OCI-LY7 (cell line): ENCODE measurements around the gene NTM. TPM values are rescaled to one million over a fixed set of nuclear protein-coding genes. Genes with fewer than 3 reads are reported as not detected.

ENCODE experiments used
- BruUV-seq: library from RNA; stranded (reverse); fragments of 400-500 nt; replicated peaks from 2 replicates; lab custom pipeline; 2021; lab: Mats Ljungman, UMichigan
- CTCF ChIA-PET: fragments of 300-600 bp; sonication (Branson Sonifier 250); formaldehyde crosslinking; loops from one replicate; lab custom pipeline; 2022; ENCODE audit warnings: antibody characterized with exemption; ENCODE audit not compliant: unreplicated experiment; lab: Charles Lee
- POLR2A ChIA-PET: fragments of 300-600 bp; sonication (Branson Sonifier 250); formaldehyde crosslinking; loops from one replicate; lab custom pipeline; 2022; ENCODE audit warnings: antibody characterized with exemption; lab: Charles Lee
- DNase-seq: peaks from one replicate; pipeline ENCODE4 v3.0.0-alpha.2; 2015; ENCODE audit warnings: low spot score
- H2AFZ ChIP-seq: fragments of 200-600 bp; sonication (generic), shearing (Covaris generic); 2 replicates; pipeline ENCODE4 v1.6.1; 2014; ENCODE audit warnings: mild to moderate bottlenecking, antibody characterized with exemption, low read length, moderate library complexity
- H3K27ac ChIP-seq: fragments of 200-600 bp; sonication (generic); 2 replicates; pipeline ENCODE4 v1.5.1; 2014; ENCODE audit warnings: mixed run types, low read depth, mild to moderate bottlenecking, moderate library complexity, low read length, inconsistent platforms; ENCODE audit not compliant: poor library complexity, severe bottlenecking
- H3K36me3 ChIP-seq: fragments of 200-600 bp; sonication (generic); 2 replicates; pipeline ENCODE4 v1.6.1; 2014; ENCODE audit warnings: mild to moderate bottlenecking, antibody characterized with exemption, low read length, moderate library complexity, mixed read lengths; ENCODE audit not compliant: insufficient read depth
- H3K4me1 ChIP-seq: fragments of 200-600 bp; sonication (generic); 2 replicates; pipeline ENCODE4 v1.5.1; 2014; ENCODE audit warnings: mild to moderate bottlenecking, low read length; ENCODE audit not compliant: insufficient read depth, poor library complexity, severe bottlenecking
- H3K4me2 ChIP-seq: fragments of 200-600 bp; sonication (generic); 2 replicates; pipeline ENCODE4 v1.6.1; 2014; ENCODE audit warnings: mild to moderate bottlenecking, low read length
- H3K4me3 ChIP-seq: fragments of 200-600 bp; sonication (generic); 2 replicates; pipeline ENCODE4 v1.5.1; 2014; ENCODE audit warnings: mild to moderate bottlenecking, low read depth, low read length; ENCODE audit not compliant: poor library complexity, severe bottlenecking
- H3K79me2 ChIP-seq: fragments of 200-600 bp; sonication (generic); 2 replicates; pipeline ENCODE4 v1.6.1; 2016; ENCODE audit warnings: low read depth, mild to moderate bottlenecking, low read length, moderate library complexity, mixed read lengths; ENCODE audit not compliant: insufficient read depth
- H3K9me2 ChIP-seq: fragments of 200-600 bp; sonication (generic); 2 replicates; pipeline ENCODE4 v1.6.1; 2016; ENCODE audit warnings: mild to moderate bottlenecking, low read length, mixed read lengths; ENCODE audit not compliant: insufficient read depth
- H3K9me3 ChIP-seq: fragments of 200-600 bp; sonication (generic); 2 replicates; pipeline ENCODE4 v1.6.1; 2014; ENCODE audit warnings: mild to moderate bottlenecking, mixed run types, low read length, mixed read lengths
- H4K20me1 ChIP-seq: fragments of 200-600 bp; sonication (generic); 2 replicates; pipeline ENCODE4 v1.6.1; 2014; ENCODE audit warnings: mild to moderate bottlenecking, antibody characterized with exemption, low read length, moderate library complexity, mixed read lengths; ENCODE audit not compliant: insufficient read depth
- EZH2phosphoT487 ChIP-seq: fragments of 200-600 bp; sonication (generic); IDR thresholded peaks from 2 replicates; pipeline ENCODE4 v1.6.1; 2018; ENCODE audit warnings: low read depth, borderline replicate concordance, mild to moderate bottlenecking, mixed run types, antibody characterized with exemption, low read length, moderate library complexity, mixed read lengths
- intact Hi-C: fragments of 100-400 bp; cut with micrococcal nuclease; formaldehyde crosslinking; loops from one replicate; pipeline ENCODE4 v1.10.0; 2022; ENCODE audit not compliant: unreplicated experiment
- total RNA-seq, 2 experiments: library from RNA; depleted of rRNA in 1 of 2; stranded (reverse); fragments of >200 nt in 1 of 2; shearing (Covaris generic) in 1 of 2; gene quantifications; 2 replicates each; pipeline ENCODE4 v1.2.3, GENCODE V29; 2014 to 2022
- TF ChIP-seq, protein P1 (sequence below): fragments of 200-600 bp; sonication (generic); conservative IDR thresholded peaks from 2 replicates; pipeline ENCODE4 v1.5.1; 2014; ENCODE audit warnings: mild to moderate bottlenecking, antibody characterized with exemption, low read length, moderate library complexity, mixed read lengths

NTM gene
- total RNA-seq, 2 experiments from 2014 or later = not detected

DNA sequence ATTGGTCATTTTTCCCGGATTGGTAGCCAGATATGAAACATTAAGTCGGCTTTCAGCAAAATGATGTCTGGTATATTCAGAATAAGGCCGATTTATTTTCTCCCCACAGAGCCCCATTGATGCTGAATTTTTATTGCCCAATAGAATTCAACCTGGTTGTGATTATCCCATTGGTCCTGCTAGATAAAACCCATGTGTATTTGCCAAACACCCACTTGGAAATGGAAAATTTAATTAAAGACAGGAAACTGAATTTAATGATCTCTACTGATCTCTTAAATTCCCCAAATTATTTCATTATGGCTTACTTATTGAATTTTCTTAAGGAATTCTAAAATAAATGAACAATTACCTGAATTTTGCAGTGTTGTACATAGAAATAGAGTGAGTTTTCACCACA lies 609.8 kb downstream of the NTM start:
- no TSS peak for BruUV-seq
- H3K9me3 ChIP-seq = no peaks in the 10 kb centered on the region
- no peaks in the 10 kb centered on the region for H3K9me2 ChIP-seq
- intact Hi-C loops = no loop called here
- no peaks in the 10 kb centered on the region for H3K79me2 ChIP-seq
- H3K4me3 ChIP-seq = no peak overlapping the region
- H3K4me2 ChIP-seq = no peak overlapping the region
- no peak overlapping the region for H3K27ac ChIP-seq
- no peaks in the 10 kb centered on the region for H4K20me1 ChIP-seq
- H3K4me1 ChIP-seq = no peaks in the 10 kb centered on the region
- POLR2A ChIA-PET = no interaction called here
- no peaks in the 10 kb centered on the region for H3K36me3 ChIP-seq
- no peak overlapping the region for H2AFZ ChIP-seq
- TF ChIP-seq, protein P1, sequence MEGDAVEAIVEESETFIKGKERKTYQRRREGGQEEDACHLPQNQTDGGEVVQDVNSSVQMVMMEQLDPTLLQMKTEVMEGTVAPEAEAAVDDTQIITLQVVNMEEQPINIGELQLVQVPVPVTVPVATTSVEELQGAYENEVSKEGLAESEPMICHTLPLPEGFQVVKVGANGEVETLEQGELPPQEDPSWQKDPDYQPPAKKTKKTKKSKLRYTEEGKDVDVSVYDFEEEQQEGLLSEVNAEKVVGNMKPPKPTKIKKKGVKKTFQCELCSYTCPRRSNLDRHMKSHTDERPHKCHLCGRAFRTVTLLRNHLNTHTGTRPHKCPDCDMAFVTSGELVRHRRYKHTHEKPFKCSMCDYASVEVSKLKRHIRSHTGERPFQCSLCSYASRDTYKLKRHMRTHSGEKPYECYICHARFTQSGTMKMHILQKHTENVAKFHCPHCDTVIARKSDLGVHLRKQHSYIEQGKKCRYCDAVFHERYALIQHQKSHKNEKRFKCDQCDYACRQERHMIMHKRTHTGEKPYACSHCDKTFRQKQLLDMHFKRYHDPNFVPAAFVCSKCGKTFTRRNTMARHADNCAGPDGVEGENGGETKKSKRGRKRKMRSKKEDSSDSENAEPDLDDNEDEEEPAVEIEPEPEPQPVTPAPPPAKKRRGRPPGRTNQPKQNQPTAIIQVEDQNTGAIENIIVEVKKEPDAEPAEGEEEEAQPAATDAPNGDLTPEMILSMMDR = no peak
- no peak for TF ChIP-seq EZH2phosphoT487
- no peak for DNase-seq
- CTCF ChIA-PET = no interaction called here

DNA sequence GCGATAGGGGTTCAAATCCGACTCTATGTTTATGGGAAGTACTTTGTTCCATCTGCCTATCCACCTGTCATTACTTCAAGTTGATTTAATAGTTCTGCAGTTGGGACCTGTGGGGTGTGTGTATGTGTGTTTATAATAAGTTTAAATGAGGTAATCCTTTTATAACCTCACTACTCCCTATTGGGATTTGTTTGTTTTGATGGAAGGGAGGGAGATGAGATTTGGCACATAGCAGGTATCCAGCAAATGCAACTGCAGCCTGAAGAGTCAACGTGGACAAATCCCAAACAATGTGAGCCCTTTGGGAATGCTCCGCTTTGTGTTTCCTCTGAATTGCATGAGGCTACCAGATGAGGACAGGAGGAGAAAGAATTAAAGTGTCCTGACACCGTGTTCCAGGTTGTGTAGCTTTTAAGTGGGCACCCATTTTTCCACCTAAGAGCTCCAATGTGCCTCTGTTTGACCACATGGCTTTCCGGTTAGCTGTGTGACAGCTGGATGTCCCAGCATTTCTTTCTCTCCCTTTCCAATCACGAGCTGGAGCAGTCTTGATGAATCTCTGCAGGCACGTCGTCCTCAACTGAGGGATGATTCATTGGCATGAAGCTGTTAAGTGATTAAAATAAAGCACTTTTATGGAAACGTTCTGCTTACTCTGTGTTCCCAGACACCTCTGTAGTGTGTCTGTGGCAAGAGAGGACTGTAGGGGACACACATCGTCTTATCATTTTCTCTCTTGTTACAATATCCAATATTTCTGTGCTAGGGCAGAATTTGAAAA lies 610.7 kb downstream of the NTM start:
- BruUV-seq = no TSS peak
- no peak for TF ChIP-seq EZH2phosphoT487
- TF ChIP-seq, protein P1 = no peak
- DNase-seq = no peak
- Histone ChIP-seq H3K27ac (no peak overlapping the region), H3K4me1 (no peaks in the 10 kb centered on the region), H3K36me3 (no peaks in the 10 kb centered on the region), H3K79me2 (no peaks in the 10 kb centered on the region), H3K9me2 (no peaks in the 10 kb centered on the region), H3K4me3 (no peak overlapping the region), H2AFZ (no peak overlapping the region), H4K20me1 (no peaks in the 10 kb centered on the region), H3K9me3 (no peaks in the 10 kb centered on the region), H3K4me2 (no peak overlapping the region)
- intact Hi-C loops = no loop called here
- POLR2A ChIA-PET = interaction anchor here (0.6 kb wide), 1 partner anchor 67 kb away, joined by 4 read pairs; no protein-coding TSS in a partner anchor
- CTCF ChIA-PET = no interaction called here

DNA sequence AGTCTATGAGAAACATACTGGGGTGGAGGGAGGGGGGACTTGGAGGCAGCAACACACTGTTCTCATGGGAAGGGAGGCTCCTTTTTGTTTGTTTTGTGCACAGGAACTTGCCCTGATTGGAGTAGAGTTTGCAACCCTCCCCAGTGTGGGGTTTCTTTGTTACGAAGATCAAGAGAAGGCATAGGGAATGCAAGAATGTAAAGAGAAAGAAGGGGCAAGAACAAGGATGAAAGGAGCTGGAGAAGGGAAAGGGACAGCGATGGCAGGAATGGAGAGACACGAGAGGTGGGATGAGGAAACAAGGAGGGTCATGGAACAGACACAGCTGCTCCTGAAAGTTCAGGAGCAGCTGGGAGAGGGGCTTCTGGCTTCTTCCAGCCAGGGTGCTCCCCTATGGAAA lies 611.7 kb downstream of the NTM start:
- Histone ChIP-seq H3K4me1 (no peaks in the 10 kb centered on the region), H2AFZ (no peak overlapping the region), H3K4me2 (no peak overlapping the region), H3K79me2 (no peaks in the 10 kb centered on the region), H4K20me1 (no peaks in the 10 kb centered on the region), H3K27ac (no peak overlapping the region), H3K36me3 (no peaks in the 10 kb centered on the region), H3K4me3 (no peak overlapping the region), H3K9me2 (no peaks in the 10 kb centered on the region), H3K9me3 (no peaks in the 10 kb centered on the region)
- POLR2A ChIA-PET = no interaction called here
- TF ChIP-seq EZH2phosphoT487 = no peak
- TF ChIP-seq, protein P1 = no peak
- intact Hi-C loops = no loop called here
- DNase-seq = no peak
- CTCF ChIA-PET = no interaction called here
- BruUV-seq = no TSS peak
